ENCODE data around the gene KRR1. TPM values are rescaled to one million over a fixed set of nuclear protein-coding genes. Genes with fewer than 3 reads are reported as not detected.
"Not testable (repeated sequence)": the region's sequence is repeated elsewhere in the genome, so short reads cannot be mapped to it uniquely, and the experiment has no call there.

The KRR1 gene
- total RNA-seq, 1 donor from 2014 or later, result 29.7 TPM

- intact Hi-C loops (cut with micrococcal nuclease), result no loop called here
- ATAC-seq (peak; percentile 40), DNase-seq (no peak)
Observed at GRCh38 chr12:75481013-75481705, 30.2 kb downstream of the KRR1 start.

GRCh38 chr12:75480469-75480949, 30.9 kb downstream of the KRR1 start, which contains the start of gene GLIPR1:
Gene GLIPR1, plus strand, starts transcription at chr12:75480755. Its CDS starts 126 bp downstream, at chr12:75480881.
- intact Hi-C loops (cut with micrococcal nuclease), result no loop called here
- ATAC-seq (peak; percentile 93), DNase-seq (peak; percentile 70)

- DNase-seq (no peak), ATAC-seq (peak; percentile 45)
- intact Hi-C loops (cut with micrococcal nuclease), result no loop called here
Observed at GRCh38 chr12:75479963-75480461, 31.4 kb downstream of the KRR1 start.

- intact Hi-C loops (cut with micrococcal nuclease), result no loop called here
- ATAC-seq, result peak; percentile 27
- no peak for DNase-seq
Observed at GRCh38 chr12:75478116-75478794, 33.2 kb downstream of the KRR1 start.

GRCh38 chr12:75477137-75477536, 34.3 kb downstream of the KRR1 start:
- intact Hi-C loops (cut with micrococcal nuclease), result no loop called here
- DNase-seq (no peak), ATAC-seq (no peak)

GRCh38 chr12:75476071-75476470, 35.3 kb downstream of the KRR1 start:
- DNase-seq (no peak), ATAC-seq (no peak)
- intact Hi-C loops (cut with micrococcal nuclease), result no loop called here

GRCh38 chr12:75474116-75474515, 37.3 kb downstream of the KRR1 start:
- DNase-seq (no peak), ATAC-seq (no peak)
- intact Hi-C loops (cut with micrococcal nuclease), result no loop called here

- intact Hi-C loops (cut with micrococcal nuclease), result no loop called here
- no peak for DNase-seq
- ATAC-seq, result peak; percentile 39
Observed at GRCh38 chr12:75471902-75472890, 39.2 kb downstream of the KRR1 start.

- ATAC-seq (no peak), DNase-seq (no peak)
- intact Hi-C loops (cut with micrococcal nuclease), result no loop called here
Observed at GRCh38 chr12:75460204-75460603, 51.2 kb downstream of the KRR1 start.

- DNase-seq, result no peak
- ATAC-seq, result no peak
- intact Hi-C loops (cut with micrococcal nuclease), result no loop called here
Observed at GRCh38 chr12:75459755-75460154, 51.7 kb downstream of the KRR1 start.

GRCh38 chr12:75457866-75458265, 53.5 kb downstream of the KRR1 start:
- ATAC-seq; intact Hi-C loops (cut with micrococcal nuclease); DNase-seq: not testable (repeated sequence)

- intact Hi-C loops (cut with micrococcal nuclease), result no loop called here
- no peak for ATAC-seq
- no peak for DNase-seq
Observed at GRCh38 chr12:75457191-75457590, 54.2 kb downstream of the KRR1 start.

GRCh38 chr12:75455839-75456238, 55.6 kb downstream of the KRR1 start:
- DNase-seq (peak; percentile 34), ATAC-seq (no peak)
- intact Hi-C loops (cut with micrococcal nuclease), result no loop called here

- intact Hi-C loops (cut with micrococcal nuclease), result no loop called here
- DNase-seq, result no peak
- no peak for ATAC-seq
Observed at GRCh38 chr12:75452675-75453330, 58.6 kb downstream of the KRR1 start.

- intact Hi-C loops (cut with micrococcal nuclease), result no loop called here
Observed at GRCh38 chr12:75447691-75448393, 63.6 kb downstream of the KRR1 start.

GRCh38 chr12:75446857-75447256, 64.6 kb downstream of the KRR1 start:
- DNase-seq, result no peak
- no peak for ATAC-seq
- intact Hi-C loops (cut with micrococcal nuclease), result no loop called here

More at GRCh38 chr12:75447691-75448393, 63.6 kb downstream of the KRR1 start:
- ATAC-seq (no peak), DNase-seq (no peak)

- intact Hi-C loops (cut with micrococcal nuclease); ATAC-seq; DNase-seq: not testable (repeated sequence)
Observed at GRCh38 chr12:75445137-75445507, 66.3 kb downstream of the KRR1 start.

All from left ventricle myocardium superior (tissue), 1 donor.